Activated naive CD4-positive, alpha-beta T cell treated with anti-CD3 and anti-CD28 coated beads, Interleukin-2, amount 10 ng/mL, durations not matched to agents 5 hours and 36 hours (primary cell): ENCODE data around the gene EFNB2. TPM values are rescaled to one million over a fixed set of nuclear protein-coding genes. Genes with fewer than 3 reads are reported as not detected.

Experiments
- total RNA-seq, 2 experiments: library from RNA; stranded (reverse); gene quantifications; one replicate each; pipeline ENCODE4 v1.2.3, GENCODE V29; 2021

The EFNB2 gene
- under 1 TPM; 0.10 to 0.19 TPM for total RNA-seq

GRCh38 chr13:106535552-106536243 is at the start of gene EFNB2:
Gene EFNB2 (minus strand): TSS chr13:106535662. CDS start chr13:106534964, 698 bp downstream.

GRCh38 chr13:106567474-106568298 is 32.2 kb upstream of the EFNB2 start, which contains the start of gene ARGLU1:
Gene ARGLU1 (minus strand): TSS chr13:106568137. CDS start chr13:106567919, 218 bp downstream.

Other genes with a start within 250 kb of the EFNB2 start
- 100 to 1,000 TPM; 127 to 142 TPM for gene ARGLU1, start 32.5 kb upstream of the EFNB2 start, total RNA-seq